NT2/D1 (cell line): Measurements from ENCODE around the gene CLEC7A.

Experiments used
- SUZ12 ChIP-seq: IDR thresholded peaks from 2 replicates; pipeline ENCODE4 v1.6.1; 2011; ENCODE audit not compliant: insufficient read length, insufficient read depth; ENCODE audit errors: extremely low read depth
- YY1 ChIP-seq: IDR thresholded peaks from 2 replicates; pipeline ENCODE4 v1.6.1; 2011; ENCODE audit not compliant: insufficient read length, insufficient read depth
- ZNF274 ChIP-seq: IDR thresholded peaks from 2 replicates; pipeline ENCODE4 v1.6.1; 2011; ENCODE audit warnings: mild to moderate bottlenecking, low read depth, low read length

- TF ChIP-seq SUZ12 = no peak
- no peak for TF ChIP-seq ZNF274
- no peak for TF ChIP-seq YY1
Measured at GRCh38 chr12:10113075-10113474, 16.9 kb downstream of the CLEC7A start.
